ENCODE measurements around the gene RTEL1.

Gene RTEL1

DNA sequence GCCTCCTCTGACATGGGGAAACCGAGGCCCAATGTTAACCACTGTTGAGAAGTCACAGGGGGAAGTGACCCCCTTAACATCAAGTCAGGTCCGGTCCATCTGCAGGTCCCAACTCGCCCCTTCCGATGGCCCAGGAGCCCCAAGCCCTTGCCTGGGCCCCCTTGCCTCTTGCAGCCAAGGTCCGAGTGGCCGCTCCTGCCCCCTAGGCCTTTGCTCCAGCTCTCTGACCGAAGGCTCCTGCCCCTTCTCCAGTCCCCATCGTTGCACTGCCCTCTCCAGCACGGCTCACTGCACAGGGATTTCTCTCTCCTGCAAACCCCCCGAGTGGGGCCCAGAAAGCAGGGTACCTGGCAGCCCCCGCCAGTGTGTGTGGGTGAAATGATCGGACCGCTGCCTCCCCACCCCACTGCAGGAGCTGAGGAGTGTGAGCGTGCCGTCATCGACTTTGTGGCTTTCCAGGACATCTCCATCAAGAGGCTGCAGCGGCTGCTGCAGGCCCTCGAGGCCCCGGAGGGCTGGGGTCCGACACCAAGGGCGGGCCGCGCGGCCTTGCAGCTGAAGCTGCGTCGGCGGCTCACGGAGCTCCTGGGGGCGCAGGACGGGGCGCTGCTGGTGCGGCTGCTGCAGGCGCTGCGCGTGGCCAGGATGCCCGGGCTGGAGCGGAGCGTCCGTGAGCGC, 39.9 kb downstream of the RTEL1 start:
- no peak overlapping the region for H3K4me3 ChIP-seq (replicated peaks; ENCODE audit: low read depth, low read length)
- DNase-seq (ENCODE audit: low read depth), result no peak
- TF ChIP-seq, protein P1, sequence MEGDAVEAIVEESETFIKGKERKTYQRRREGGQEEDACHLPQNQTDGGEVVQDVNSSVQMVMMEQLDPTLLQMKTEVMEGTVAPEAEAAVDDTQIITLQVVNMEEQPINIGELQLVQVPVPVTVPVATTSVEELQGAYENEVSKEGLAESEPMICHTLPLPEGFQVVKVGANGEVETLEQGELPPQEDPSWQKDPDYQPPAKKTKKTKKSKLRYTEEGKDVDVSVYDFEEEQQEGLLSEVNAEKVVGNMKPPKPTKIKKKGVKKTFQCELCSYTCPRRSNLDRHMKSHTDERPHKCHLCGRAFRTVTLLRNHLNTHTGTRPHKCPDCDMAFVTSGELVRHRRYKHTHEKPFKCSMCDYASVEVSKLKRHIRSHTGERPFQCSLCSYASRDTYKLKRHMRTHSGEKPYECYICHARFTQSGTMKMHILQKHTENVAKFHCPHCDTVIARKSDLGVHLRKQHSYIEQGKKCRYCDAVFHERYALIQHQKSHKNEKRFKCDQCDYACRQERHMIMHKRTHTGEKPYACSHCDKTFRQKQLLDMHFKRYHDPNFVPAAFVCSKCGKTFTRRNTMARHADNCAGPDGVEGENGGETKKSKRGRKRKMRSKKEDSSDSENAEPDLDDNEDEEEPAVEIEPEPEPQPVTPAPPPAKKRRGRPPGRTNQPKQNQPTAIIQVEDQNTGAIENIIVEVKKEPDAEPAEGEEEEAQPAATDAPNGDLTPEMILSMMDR (IDR thresholded peaks at IDR 0.05; ENCODE audit: low read length, missing control alignments), result no peak

GRCh38 chr20:63698739-63699465, 40.8 kb downstream of the RTEL1 start:
- no peak overlapping the region for H3K4me3 ChIP-seq (replicated peaks; ENCODE audit: low read depth, low read length)
- TF ChIP-seq, protein P1 (IDR thresholded peaks at IDR 0.05; ENCODE audit: low read length, missing control alignments), result no peak
- DNase-seq (ENCODE audit: low read depth), result peak; percentile 81

GRCh38 chr20:63699466-63700198, 41.5 kb downstream of the RTEL1 start:
- H3K4me3 ChIP-seq (replicated peaks; ENCODE audit: low read depth, low read length), result no peak overlapping the region
- TF ChIP-seq, protein P1 (IDR thresholded peaks at IDR 0.05; ENCODE audit: low read length, missing control alignments), result no peak

GRCh38 chr20:63700199-63701050, 42.3 kb downstream of the RTEL1 start:
- no peak overlapping the region for H3K4me3 ChIP-seq (replicated peaks; ENCODE audit: low read depth, low read length)
- DNase-seq (ENCODE audit: low read depth), result no peak
- TF ChIP-seq, protein P1 (IDR thresholded peaks at IDR 0.05; ENCODE audit: low read length, missing control alignments), result no peak

More at GRCh38 chr20:63699466-63700198, 41.5 kb downstream of the RTEL1 start:
- no peak for DNase-seq (ENCODE audit: low read depth)

DNA sequence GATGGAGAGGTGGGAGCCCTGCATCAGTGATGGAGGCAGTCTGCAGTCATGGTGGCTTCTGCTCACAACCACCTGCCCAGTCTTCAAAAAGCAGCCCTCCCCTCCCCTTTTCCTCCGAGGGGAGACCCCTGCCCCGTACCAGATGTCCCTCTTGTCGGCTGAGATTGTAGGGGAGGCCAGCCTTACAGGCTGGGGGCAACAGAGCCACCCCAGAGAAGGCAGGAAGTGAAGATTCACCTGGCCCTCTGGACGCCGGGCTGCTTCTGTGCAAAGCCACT, 42.9 kb downstream of the RTEL1 start:
- DNase-seq (ENCODE audit: low read depth), result no peak

More for the DNA sequence above, 42.9 kb downstream of the RTEL1 start:
- TF ChIP-seq, protein P1 (IDR thresholded peaks at IDR 0.05; ENCODE audit: low read length, missing control alignments), result no peak
- H3K4me3 ChIP-seq (replicated peaks; ENCODE audit: low read depth, low read length), result no peak overlapping the region
